Measurements from ENCODE around the gene TRA2B.

TRA2B gene

GRCh38 chr3:185933374-185934173, 4.2 kb downstream of the TRA2B start:
- TF ChIP-seq TAF1 (IDR thresholded peaks at IDR 0.05; ENCODE audit: borderline replicate concordance, low read depth, low read length) (no peak), POLR2AphosphoS5 (IDR thresholded peaks at IDR 0.05; ENCODE audit: low read depth, low read length) (no peak), POLR2A (IDR thresholded peaks at IDR 0.05; ENCODE audit: low read depth, low read length) (no peak)

GRCh38 chr3:185931777-185932612, 5.8 kb downstream of the TRA2B start:
- no peak for DNase-seq (ENCODE audit: insufficient read length)
- FAIRE-seq = no peak
- TF ChIP-seq POLR2A (IDR thresholded peaks at IDR 0.05; ENCODE audit: low read depth, low read length) (no peak), POLR2AphosphoS5 (IDR thresholded peaks at IDR 0.05; ENCODE audit: low read depth, low read length) (no peak), TAF1 (IDR thresholded peaks at IDR 0.05; ENCODE audit: borderline replicate concordance, low read depth, low read length) (no peak)

More at GRCh38 chr3:185933374-185934173, 4.2 kb downstream of the TRA2B start:
- FAIRE-seq (no peak), DNase-seq (ENCODE audit: insufficient read length) (no peak)

- TF ChIP-seq POLR2AphosphoS5 (IDR thresholded peaks at IDR 0.05; ENCODE audit: low read depth, low read length) (no peak), TAF1 (IDR thresholded peaks at IDR 0.05; ENCODE audit: borderline replicate concordance, low read depth, low read length) (no peak), POLR2A (IDR thresholded peaks at IDR 0.05; ENCODE audit: low read depth, low read length) (no peak; the same call in 1 of the 2 replicates)
- FAIRE-seq = no peak
- no peak for DNase-seq (ENCODE audit: insufficient read length)
Measured at GRCh38 chr3:185930393-185931107, 7.3 kb downstream of the TRA2B start.

GRCh38 chr3:185929192-185930151, 8.3 kb downstream of the TRA2B start:
- no peak; the same call in none of the 2 replicates for TF ChIP-seq POLR2A (IDR thresholded peaks at IDR 0.05; ENCODE audit: low read depth, low read length)
- TF ChIP-seq POLR2AphosphoS5 (IDR thresholded peaks at IDR 0.05; ENCODE audit: low read depth, low read length) = no peak; the same call in 1 of the 2 replicates
- no peak for TF ChIP-seq TAF1 (IDR thresholded peaks at IDR 0.05; ENCODE audit: borderline replicate concordance, low read depth, low read length)

GRCh38 chr3:185928496-185928895, 9.3 kb downstream of the TRA2B start:
- no peak for FAIRE-seq
- no peak for DNase-seq (ENCODE audit: insufficient read length)
- no peak for TF ChIP-seq TAF1 (IDR thresholded peaks at IDR 0.05; ENCODE audit: borderline replicate concordance, low read depth, low read length)
- no peak for TF ChIP-seq POLR2A (IDR thresholded peaks at IDR 0.05; ENCODE audit: low read depth, low read length)
- TF ChIP-seq POLR2AphosphoS5 (IDR thresholded peaks at IDR 0.05; ENCODE audit: low read depth, low read length) = no peak

More at GRCh38 chr3:185929192-185930151, 8.3 kb downstream of the TRA2B start:
- DNase-seq (ENCODE audit: insufficient read length) (no peak), FAIRE-seq (no peak)

- DNase-seq (ENCODE audit: insufficient read length) (no peak), FAIRE-seq (no peak)
- TF ChIP-seq POLR2A (IDR thresholded peaks at IDR 0.05; ENCODE audit: low read depth, low read length) (0 out of 2 replicates have a peak, but pooled peaks have one; percentile 22), POLR2AphosphoS5 (IDR thresholded peaks at IDR 0.05; ENCODE audit: low read depth, low read length) (no peak), TAF1 (IDR thresholded peaks at IDR 0.05; ENCODE audit: borderline replicate concordance, low read depth, low read length) (no peak)
Measured at GRCh38 chr3:185927501-185928200, 10.2 kb downstream of the TRA2B start.

GRCh38 chr3:185926445-185926844, 11.4 kb downstream of the TRA2B start:
- FAIRE-seq (no peak), DNase-seq (ENCODE audit: insufficient read length) (no peak)
- TF ChIP-seq TAF1 (IDR thresholded peaks at IDR 0.05; ENCODE audit: borderline replicate concordance, low read depth, low read length) (no peak), POLR2AphosphoS5 (IDR thresholded peaks at IDR 0.05; ENCODE audit: low read depth, low read length) (0 out of 2 replicates have a peak, but pooled peaks have one; percentile 6)

- FAIRE-seq (no peak), DNase-seq (ENCODE audit: insufficient read length) (no peak)
- TF ChIP-seq POLR2A (IDR thresholded peaks at IDR 0.05; ENCODE audit: low read depth, low read length) = no peak
- TF ChIP-seq TAF1 (IDR thresholded peaks at IDR 0.05; ENCODE audit: borderline replicate concordance, low read depth, low read length) = no peak
- TF ChIP-seq POLR2AphosphoS5 (IDR thresholded peaks at IDR 0.05; ENCODE audit: low read depth, low read length) = no peak
Measured at GRCh38 chr3:185925353-185925752, 12.5 kb downstream of the TRA2B start.

- no peak for FAIRE-seq
- no peak for TF ChIP-seq POLR2A (IDR thresholded peaks at IDR 0.05; ENCODE audit: low read depth, low read length)
- TF ChIP-seq POLR2AphosphoS5 (IDR thresholded peaks at IDR 0.05; ENCODE audit: low read depth, low read length) = no peak
- TF ChIP-seq TAF1 (IDR thresholded peaks at IDR 0.05; ENCODE audit: borderline replicate concordance, low read depth, low read length) = no peak
- no peak for DNase-seq (ENCODE audit: insufficient read length)
Measured at GRCh38 chr3:185924375-185924774, 13.4 kb downstream of the TRA2B start.
